ENCODE data around the gene ELMO3.

- TF ChIP-seq SP7 (tag by site-specific recombination; IDR thresholded peaks at IDR 0.05) = no peak
- TF ChIP-seq OVOL3 (tag by site-specific recombination; IDR thresholded peaks at IDR 0.05) = no peak
- TF ChIP-seq REST (tag by site-specific recombination; IDR thresholded peaks at IDR 0.05) = no peak
- TF ChIP-seq ZNF521 (tag by site-specific recombination; IDR thresholded peaks at IDR 0.05) = no peak
- no peak for TF ChIP-seq GLI4 (tag by site-specific recombination; IDR thresholded peaks at IDR 0.05)
- TF ChIP-seq ZFP41 (tag by site-specific recombination; IDR thresholded peaks at IDR 0.05; ENCODE audit: borderline replicate concordance) = no peak
- no peak for TF ChIP-seq ZNF645 (tag by site-specific recombination; IDR thresholded peaks at IDR 0.05)
- no peak for TF ChIP-seq CTCF (tag by site-specific recombination; IDR thresholded peaks at IDR 0.05)
- no peak for TF ChIP-seq ZNF280D (tag by site-specific recombination; IDR thresholded peaks at IDR 0.05)
- no peak; the same call in 1 of the 2 replicates for TF ChIP-seq HIC1 (tag by site-specific recombination; IDR thresholded peaks at IDR 0.05)
Observed at GRCh38 chr16:67246756-67247191, 47.8 kb downstream of the ELMO3 start.
